ENCODE measurements around the gene CARMIL3. TPM values are rescaled to one million over a fixed set of nuclear protein-coding genes. Genes with fewer than 3 reads are reported as not detected.

CARMIL3 gene
- total and polyA plus RNA-seq, 5 donors from 2014 or later, result 0.52 TPM; not detected in 4

GRCh38 chr14:24092505-24093206, 40.8 kb downstream of the CARMIL3 start:
- Histone ChIP-seq H3K9me3 (ENCODE audit: control insufficient read depth in 2 of 2, low read length in 2 of 2) (no peaks in the 10 kb centered on the region), H3K4me1 (ENCODE audit: control insufficient read depth, insufficient read depth, low read length, poor library complexity, severe bottlenecking) (peaks cover 25% of the 10 kb centered on the region), H3K36me3 (ENCODE audit: control insufficient read depth, insufficient read depth, low read length) (peaks cover 3% of the 10 kb centered on the region), H3K4me3 (ENCODE audit: low read depth, low read length) (no peak overlapping the region), H3K27me3 (ENCODE audit: control insufficient read depth, insufficient read depth, low read length) (no peaks in the 10 kb centered on the region), H3K27ac (ENCODE audit: insufficient read depth, low read length, poor library complexity, severe bottlenecking) (no peak overlapping the region)
- Mint-ChIP-seq H3K27me3 (no peaks in the 10 kb centered on the region), H3K4me1 (peaks cover 8 to 41% (median 25%) of the 10 kb centered on the region in 4 donors), H3K4me3 (peak overlapping the region; percentile 89 to 99 (median 99)), H3K27ac (peak overlapping the region; percentile 81 to 94 (median 87)), H3K9me3 (no peaks in the 10 kb centered on the region), H3K36me3 (no peaks in the 10 kb centered on the region)
- ATAC-seq (ENCODE audit: low read depth in 2 of 2), result no peak
- DNase-seq, result no peak

- Mint-ChIP-seq H3K9me3 (no peaks in the 10 kb centered on the region), H3K4me3 (peak overlapping the region; percentile 89 to 99 (median 99)), H3K36me3 (peaks cover 4% of the 10 kb centered on the region), H3K27ac (peak overlapping the region; percentile 81 to 94 (median 87)), H3K27me3 (no peaks in the 10 kb centered on the region), H3K4me1 (peaks cover 8 to 41% (median 25%) of the 10 kb centered on the region in 4 donors)
- Histone ChIP-seq H3K9me3 (ENCODE audit: control insufficient read depth in 2 of 2, low read length in 2 of 2) (no peaks in the 10 kb centered on the region), H3K36me3 (ENCODE audit: control insufficient read depth, insufficient read depth, low read length) (peaks cover 9% of the 10 kb centered on the region), H3K27ac (ENCODE audit: insufficient read depth, low read length, poor library complexity, severe bottlenecking) (peak overlapping the region; percentile 86), H3K27me3 (ENCODE audit: control insufficient read depth, insufficient read depth, low read length) (no peaks in the 10 kb centered on the region), H3K4me3 (ENCODE audit: low read depth, low read length) (peak overlapping the region; percentile 31), H3K4me1 (ENCODE audit: control insufficient read depth, insufficient read depth, low read length, poor library complexity, severe bottlenecking) (peaks cover 25% of the 10 kb centered on the region)
- DNase-seq (no peak), ATAC-seq (ENCODE audit: low read depth in 2 of 2) (no peak)
Observed at GRCh38 chr14:24093207-24093900, 41.5 kb downstream of the CARMIL3 start.

- H3K27ac Mint-ChIP-seq, result peak within 1 kb of the TSS; percentile 96 to 99 (median 97)
Observed at GRCh38 chr14:24093901-24094840, 42.4 kb downstream of the CARMIL3 start, which contains the start of gene PCK2. TSS of gene PCK2 (plus strand) at chr14:24094311. CDS start at chr14:24094406, 95 bp downstream.

GRCh38 chr14:24094841-24095270, 43.0 kb downstream of the CARMIL3 start:
- no peaks in the 10 kb centered on the region for H3K27me3 ChIP-seq (ENCODE audit: control insufficient read depth, insufficient read depth, low read length)
- peaks cover 25% of the 10 kb centered on the region for H3K4me1 ChIP-seq (ENCODE audit: control insufficient read depth, insufficient read depth, low read length, poor library complexity, severe bottlenecking)
- Mint-ChIP-seq H3K4me1 (peaks cover 8 to 43% (median 23%) of the 10 kb centered on the region in 4 donors), H3K9me3 (no peaks in the 10 kb centered on the region), H3K36me3 (peaks cover 7% of the 10 kb centered on the region), H3K27ac (peak overlapping the region; percentile 96 to 99 (median 97)), H3K27me3 (no peaks in the 10 kb centered on the region), H3K4me3 (peak overlapping the region; percentile 89 to 99 (median 99))
- H3K4me3 ChIP-seq (ENCODE audit: low read depth, low read length), result peak overlapping the region; percentile 82
- DNase-seq (peak in 1 of 3 donors; percentile 53), ATAC-seq (ENCODE audit: low read depth in 2 of 2) (no peak)
- peaks cover 20% of the 10 kb centered on the region for H3K36me3 ChIP-seq (ENCODE audit: control insufficient read depth, insufficient read depth, low read length)
- no peaks in the 10 kb centered on the region for H3K9me3 ChIP-seq (ENCODE audit: control insufficient read depth in 2 of 2, low read length in 2 of 2)
- H3K27ac ChIP-seq (ENCODE audit: insufficient read depth, low read length, poor library complexity, severe bottlenecking), result peak overlapping the region; percentile 86

More at GRCh38 chr14:24093901-24094840, 42.4 kb downstream of the CARMIL3 start, which contains the start of gene PCK2:
- Mint-ChIP-seq H3K9me3 (no peaks in the 10 kb centered on the region), H3K4me1 (peaks cover 8 to 41% (median 25%) of the 10 kb centered on the region in 4 donors), H3K27me3 (no peaks in the 10 kb centered on the region), H3K36me3 (peaks cover 4% of the 10 kb centered on the region), H3K4me3 (peak within 1 kb of the TSS; percentile 89 to 99 (median 99))
- peak within 1 kb of the TSS; percentile 86 for H3K27ac ChIP-seq (ENCODE audit: insufficient read depth, low read length, poor library complexity, severe bottlenecking)
- DNase-seq (peak; percentile 52 to 84 (median 76)), ATAC-seq (ENCODE audit: low read depth in 2 of 2) (peak; percentile 71 to 76)
- H3K4me3 ChIP-seq (ENCODE audit: low read depth, low read length), result peak within 1 kb of the TSS; percentile 82
- peaks cover 14% of the 10 kb centered on the region for H3K36me3 ChIP-seq (ENCODE audit: control insufficient read depth, insufficient read depth, low read length)
- H3K27me3 ChIP-seq (ENCODE audit: control insufficient read depth, insufficient read depth, low read length), result no peaks in the 10 kb centered on the region
- H3K9me3 ChIP-seq (ENCODE audit: control insufficient read depth in 2 of 2, low read length in 2 of 2), result no peaks in the 10 kb centered on the region
- H3K4me1 ChIP-seq (ENCODE audit: control insufficient read depth, insufficient read depth, low read length, poor library complexity, severe bottlenecking), result peaks cover 25% of the 10 kb centered on the region

GRCh38 chr14:24095271-24096068, 43.7 kb downstream of the CARMIL3 start:
- Mint-ChIP-seq H3K9me3 (no peaks in the 10 kb centered on the region), H3K36me3 (peaks cover 10% of the 10 kb centered on the region), H3K4me1 (peaks cover 7 to 39% (median 23%) of the 10 kb centered on the region in 4 donors), H3K27me3 (no peaks in the 10 kb centered on the region), H3K4me3 (peak overlapping the region; percentile 89 to 99 (median 99)), H3K27ac (peak overlapping the region; percentile 96 to 99 (median 97))
- H3K4me3 ChIP-seq (ENCODE audit: low read depth, low read length), result peak overlapping the region; percentile 82
- DNase-seq, result peak; percentile 12 to 84 (median 35)
- peaks cover 22% of the 10 kb centered on the region for H3K4me1 ChIP-seq (ENCODE audit: control insufficient read depth, insufficient read depth, low read length, poor library complexity, severe bottlenecking)
- H3K36me3 ChIP-seq (ENCODE audit: control insufficient read depth, insufficient read depth, low read length), result peaks cover 22% of the 10 kb centered on the region
- ATAC-seq (ENCODE audit: low read depth in 2 of 2), result peak; percentile 17 to 27
- peak overlapping the region; percentile 86 for H3K27ac ChIP-seq (ENCODE audit: insufficient read depth, low read length, poor library complexity, severe bottlenecking)
- no peaks in the 10 kb centered on the region for H3K9me3 ChIP-seq (ENCODE audit: control insufficient read depth in 2 of 2, low read length in 2 of 2)
- H3K27me3 ChIP-seq (ENCODE audit: control insufficient read depth, insufficient read depth, low read length), result no peaks in the 10 kb centered on the region

- no peak overlapping the region for H3K4me3 ChIP-seq (ENCODE audit: low read depth, low read length)
Observed at GRCh38 chr14:24096545-24097181, 44.9 kb downstream of the CARMIL3 start.

More at GRCh38 chr14:24096545-24097181, 44.9 kb downstream of the CARMIL3 start:
- Histone ChIP-seq H3K36me3 (ENCODE audit: control insufficient read depth, insufficient read depth, low read length) (peaks cover 26% of the 10 kb centered on the region), H3K9me3 (ENCODE audit: control insufficient read depth in 2 of 2, low read length in 2 of 2) (no peaks in the 10 kb centered on the region), H3K27me3 (ENCODE audit: control insufficient read depth, insufficient read depth, low read length) (no peaks in the 10 kb centered on the region), H3K4me1 (ENCODE audit: control insufficient read depth, insufficient read depth, low read length, poor library complexity, severe bottlenecking) (peaks cover 19% of the 10 kb centered on the region), H3K27ac (ENCODE audit: insufficient read depth, low read length, poor library complexity, severe bottlenecking) (no peak overlapping the region)
- Mint-ChIP-seq H3K9me3 (no peaks in the 10 kb centered on the region), H3K4me3 (peak overlapping the region; percentile 66 to 99 (median 72)), H3K27ac (peak overlapping the region; percentile 55 to 79 (median 69)), H3K4me1 (peaks cover 4 to 35% (median 22%) of the 10 kb centered on the region in 4 donors), H3K27me3 (no peaks in the 10 kb centered on the region), H3K36me3 (peaks cover 17% of the 10 kb centered on the region)
- DNase-seq, result no peak
- ATAC-seq (ENCODE audit: low read depth in 2 of 2), result no peak

All from CD4-positive, CD25-positive, alpha-beta regulatory T cell (primary cell).